WERI-Rb-1 (cell line): Measurements from ENCODE around the gene MCL1.

Source experiments
- DNase-seq: peaks from one replicate; pipeline ENCODE4 v3.0.0-alpha.2; 2020
- H3K27ac ChIP-seq: fragments of 250-450 bp; sonication (Bioruptor Pico); 2 replicates; pipeline ENCODE4 v1.5.1; 2020; ENCODE audit warnings: mild to moderate bottlenecking, moderate library complexity
- H3K27me3 ChIP-seq: fragments of 250-450 bp; sonication (Bioruptor Pico); 2 replicates; pipeline ENCODE4 v1.5.1; 2021; ENCODE audit warnings: mild to moderate bottlenecking, low read depth, moderate library complexity; ENCODE audit not compliant: insufficient read depth, severe bottlenecking
- H3K36me3 ChIP-seq: fragments of 250-450 bp; sonication (Bioruptor Pico); 2 replicates; pipeline ENCODE4 v1.5.1; 2020; ENCODE audit warnings: mild to moderate bottlenecking, moderate library complexity
- H3K4me3 ChIP-seq: 2 replicates; pipeline ENCODE4 v1.5.1; 2011; ENCODE audit warnings: low read depth, mild to moderate bottlenecking, control low read depth, low read length
- H3K9me3 ChIP-seq: fragments of 250-450 bp; sonication (Bioruptor Pico); 2 replicates; pipeline ENCODE4 v1.5.1; 2021; ENCODE audit warnings: mild to moderate bottlenecking, moderate library complexity; ENCODE audit not compliant: severe bottlenecking
- CTCF ChIP-seq: IDR thresholded peaks from 2 replicates; pipeline ENCODE4 v1.5.1; 2011; ENCODE audit warnings: low read depth, mild to moderate bottlenecking, control low read depth, inconsistent platforms, low read length

MCL1 gene

GRCh38 chr1:150578272-150579109, 919 bp downstream of the MCL1 start:
- DNase-seq, result peak; percentile 58
- TF ChIP-seq CTCF, result no peak
- H3K27me3 ChIP-seq, result no peaks in the 10 kb centered on the region
- H3K36me3 ChIP-seq, result peaks cover 59% of the 10 kb centered on the region
- peak overlapping the region; percentile 89 for H3K4me3 ChIP-seq
- no peaks in the 10 kb centered on the region for H3K9me3 ChIP-seq
- peak overlapping the region; percentile 99 for H3K27ac ChIP-seq

GRCh38 chr1:150577557-150578271, 1.7 kb downstream of the MCL1 start:
- H3K36me3 ChIP-seq, result peaks cover 67% of the 10 kb centered on the region
- peak overlapping the region; percentile 99 for H3K27ac ChIP-seq
- no peak for DNase-seq
- no peaks in the 10 kb centered on the region for H3K27me3 ChIP-seq
- no peak for TF ChIP-seq CTCF
- H3K9me3 ChIP-seq, result no peaks in the 10 kb centered on the region
- H3K4me3 ChIP-seq, result peak overlapping the region; percentile 89

- Histone ChIP-seq H3K27ac (peak overlapping the region; percentile 99; the same call in 1 of the 2 replicates), H3K4me3 (peak overlapping the region; percentile 89), H3K27me3 (no peaks in the 10 kb centered on the region), H3K9me3 (no peaks in the 10 kb centered on the region), H3K36me3 (peaks cover 73% of the 10 kb centered on the region)
- no peak for DNase-seq
- TF ChIP-seq CTCF, result no peak
Measured at GRCh38 chr1:150576794-150577556, 2.4 kb downstream of the MCL1 start.

- Histone ChIP-seq H3K27me3 (no peaks in the 10 kb centered on the region), H3K9me3 (no peaks in the 10 kb centered on the region), H3K4me3 (no peak overlapping the region), H3K27ac (no peak overlapping the region), H3K36me3 (peaks cover 75% of the 10 kb centered on the region)
- TF ChIP-seq CTCF, result no peak
- DNase-seq, result no peak
Measured at GRCh38 chr1:150576367-150576711, 3.1 kb downstream of the MCL1 start.

- H3K4me3 ChIP-seq, result no peak overlapping the region
- TF ChIP-seq CTCF, result no peak
- DNase-seq, result no peak
- H3K27me3 ChIP-seq, result no peaks in the 10 kb centered on the region
- H3K9me3 ChIP-seq, result no peaks in the 10 kb centered on the region
- H3K27ac ChIP-seq, result no peak overlapping the region
- H3K36me3 ChIP-seq, result peaks cover 75% of the 10 kb centered on the region
Measured at GRCh38 chr1:150575518-150576366, 3.7 kb downstream of the MCL1 start.
